ENCODE results near the gene CDIPT.
"Not testable (repeated sequence)": the region's sequence is repeated elsewhere in the genome, so short reads cannot be mapped to it uniquely, and the experiment has no call there.

Gene CDIPT, protein sequence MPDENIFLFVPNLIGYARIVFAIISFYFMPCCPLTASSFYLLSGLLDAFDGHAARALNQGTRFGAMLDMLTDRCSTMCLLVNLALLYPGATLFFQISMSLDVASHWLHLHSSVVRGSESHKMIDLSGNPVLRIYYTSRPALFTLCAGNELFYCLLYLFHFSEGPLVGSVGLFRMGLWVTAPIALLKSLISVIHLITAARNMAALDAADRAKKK

DNA sequence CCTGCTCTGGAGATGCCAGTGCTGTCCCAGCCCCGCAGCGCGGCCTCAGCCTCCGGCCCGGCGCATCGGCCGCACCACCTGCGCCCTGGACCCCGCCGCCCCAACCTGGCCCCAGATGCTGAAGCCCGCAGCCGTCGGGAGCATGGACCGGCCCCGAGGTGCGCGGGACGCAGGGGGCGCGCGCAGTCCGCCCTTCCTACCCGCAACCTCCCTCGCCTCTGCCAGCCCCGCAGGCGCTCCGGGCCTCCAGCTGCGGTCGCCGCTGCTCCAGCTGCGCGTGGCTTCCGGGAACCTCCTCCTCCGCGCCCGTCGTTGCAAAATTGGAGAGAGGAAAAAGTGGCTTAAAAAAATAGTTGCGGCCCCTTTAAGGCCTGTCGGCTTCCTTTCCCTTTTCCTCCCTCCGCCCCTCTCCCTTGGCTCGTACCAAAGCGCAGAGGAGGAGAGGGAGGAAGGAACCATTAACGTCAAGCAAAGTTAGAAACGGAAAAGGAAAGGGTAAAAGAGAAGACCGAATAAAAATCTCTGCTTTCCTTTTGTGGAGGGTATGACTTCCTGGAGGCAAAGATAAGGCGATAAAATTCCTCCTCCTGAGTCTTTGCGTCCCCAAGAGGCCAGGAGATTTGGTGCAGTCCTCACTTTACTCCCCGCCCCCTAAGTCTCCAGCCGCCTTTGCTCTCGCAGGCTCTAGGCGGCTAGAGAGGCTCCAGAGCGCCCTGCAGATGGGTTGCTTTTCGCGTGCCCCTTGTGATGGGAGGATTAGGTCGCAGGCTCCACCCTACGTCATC is at the start of gene CDIPT:
Gene CDIPT, minus strand, starts transcription at position 343 of the 785 bp plus-strand sequence. CDS start 369 bp downstream, outside the sequence.
- POLR2A ChIA-PET, result interaction anchor here (0.8 to 1.3 kb wide), 2 partner anchors 8 to 15 kb away, joined by 3 to 6 read pairs; no protein-coding TSS in a partner anchor
- peak; percentile 95 for DNase-seq (ENCODE audit: extremely low spot score)
- TF ChIP-seq, protein P1, sequence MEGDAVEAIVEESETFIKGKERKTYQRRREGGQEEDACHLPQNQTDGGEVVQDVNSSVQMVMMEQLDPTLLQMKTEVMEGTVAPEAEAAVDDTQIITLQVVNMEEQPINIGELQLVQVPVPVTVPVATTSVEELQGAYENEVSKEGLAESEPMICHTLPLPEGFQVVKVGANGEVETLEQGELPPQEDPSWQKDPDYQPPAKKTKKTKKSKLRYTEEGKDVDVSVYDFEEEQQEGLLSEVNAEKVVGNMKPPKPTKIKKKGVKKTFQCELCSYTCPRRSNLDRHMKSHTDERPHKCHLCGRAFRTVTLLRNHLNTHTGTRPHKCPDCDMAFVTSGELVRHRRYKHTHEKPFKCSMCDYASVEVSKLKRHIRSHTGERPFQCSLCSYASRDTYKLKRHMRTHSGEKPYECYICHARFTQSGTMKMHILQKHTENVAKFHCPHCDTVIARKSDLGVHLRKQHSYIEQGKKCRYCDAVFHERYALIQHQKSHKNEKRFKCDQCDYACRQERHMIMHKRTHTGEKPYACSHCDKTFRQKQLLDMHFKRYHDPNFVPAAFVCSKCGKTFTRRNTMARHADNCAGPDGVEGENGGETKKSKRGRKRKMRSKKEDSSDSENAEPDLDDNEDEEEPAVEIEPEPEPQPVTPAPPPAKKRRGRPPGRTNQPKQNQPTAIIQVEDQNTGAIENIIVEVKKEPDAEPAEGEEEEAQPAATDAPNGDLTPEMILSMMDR (IDR thresholded peaks at IDR 0.05; ENCODE audit: control extremely low read depth, extremely low read depth, low read depth, missing control alignments), result peak; percentile 91
- CTCF ChIA-PET, result interaction anchor here (1.0 to 4.0 kb wide), 6 partner anchors 14 to 98 kb away, joined by 3 to 26 read pairs (median 4); partner anchors contain the start of genes PAGR1 and SEZ6L2

DNA sequence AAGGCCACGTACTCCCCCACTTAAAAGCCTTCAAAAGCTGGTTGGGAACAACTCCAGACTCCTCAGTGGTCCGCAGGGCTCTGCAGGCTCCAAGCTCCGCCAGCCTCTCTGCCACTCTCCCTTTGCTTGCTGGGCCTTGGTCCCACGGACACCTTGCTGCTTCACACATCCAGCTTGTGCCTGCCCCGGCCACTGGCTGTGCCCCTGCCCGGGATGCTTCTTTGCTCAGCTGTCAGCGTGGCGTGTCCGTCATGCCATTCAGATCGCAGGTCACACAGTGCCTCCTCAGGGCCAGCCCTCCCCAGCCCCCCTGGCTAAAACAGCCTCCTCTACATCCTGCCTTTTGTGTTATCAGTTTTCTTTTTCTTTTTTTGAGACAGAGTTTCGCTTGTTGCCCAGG is 49.1 kb upstream of the CDIPT start:
- TF ChIP-seq, protein P1 (IDR thresholded peaks at IDR 0.05; ENCODE audit: control extremely low read depth, extremely low read depth, low read depth, missing control alignments), result no peak
- ChIA-PET CTCF (no interaction called here), POLR2A (no interaction called here)

DNA sequence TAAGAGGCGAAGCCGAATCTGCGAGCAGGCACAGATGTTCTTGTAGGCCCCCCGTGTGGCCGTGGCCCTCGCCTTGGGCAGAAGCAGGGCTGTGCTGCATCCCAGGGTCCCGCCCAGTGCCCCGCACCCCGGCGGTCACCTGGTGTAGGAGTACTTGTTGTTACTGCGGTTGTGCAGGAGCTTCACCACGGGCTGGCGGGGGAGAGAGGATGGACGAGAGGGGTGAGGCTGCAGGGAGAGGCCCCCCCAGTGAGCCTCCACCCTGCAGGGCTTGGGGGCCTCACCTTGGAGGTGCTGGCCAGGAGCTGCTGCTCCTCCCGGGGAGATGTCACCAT is 48.6 kb upstream of the CDIPT start:
- POLR2A ChIA-PET, result no interaction called here
- DNase-seq (ENCODE audit: extremely low spot score), result no peak
- CTCF ChIA-PET, result no interaction called here
- TF ChIP-seq, protein P1 (IDR thresholded peaks at IDR 0.05; ENCODE audit: control extremely low read depth, extremely low read depth, low read depth, missing control alignments), result no peak

More for the DNA sequence above, 49.1 kb upstream of the CDIPT start:
- DNase-seq (ENCODE audit: extremely low spot score), result no peak

DNA sequence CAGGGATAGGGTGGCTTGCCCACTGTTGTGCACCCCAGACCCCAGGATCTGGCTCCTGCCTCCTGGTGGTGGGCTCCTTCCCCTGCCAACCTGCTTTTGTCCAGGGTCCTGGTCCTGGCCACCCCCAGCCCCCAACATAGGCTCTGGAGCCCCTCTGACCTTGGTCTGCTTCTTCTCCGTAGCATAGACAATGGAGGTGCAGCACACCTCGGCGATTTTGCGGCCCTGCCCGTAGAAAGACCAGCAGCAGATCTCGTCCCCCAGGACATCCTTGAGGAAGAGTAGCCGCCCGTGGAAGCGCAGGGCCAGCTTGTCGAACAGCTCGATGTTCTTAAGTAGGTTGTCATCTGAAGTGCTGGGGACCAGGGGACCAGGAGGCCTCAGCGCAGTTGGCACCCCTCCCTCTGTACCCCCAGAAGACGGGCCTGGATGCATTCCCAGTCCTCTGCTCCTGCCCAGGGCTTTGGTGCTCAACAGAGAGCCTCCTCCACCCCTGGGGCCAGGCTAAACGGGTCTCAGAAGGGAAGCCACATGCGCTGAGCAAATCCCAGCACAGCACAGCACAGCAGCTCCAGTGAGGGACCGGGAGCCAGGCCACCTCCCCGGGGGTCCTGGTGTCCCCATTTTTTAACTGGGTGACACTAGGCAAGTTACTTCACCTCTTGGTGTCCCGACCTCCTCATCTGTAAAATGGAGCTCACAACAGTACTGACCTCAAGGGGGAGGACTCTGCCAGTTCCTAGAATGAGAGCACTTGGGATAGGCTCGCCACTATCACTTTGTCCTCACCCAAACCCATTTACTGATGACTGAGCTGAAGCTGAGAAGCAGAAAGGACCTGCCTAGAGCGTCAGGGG is 48.0 kb upstream of the CDIPT start:
- DNase-seq (ENCODE audit: extremely low spot score), result no peak
- CTCF ChIA-PET, result interaction anchor here (1.9 kb wide), 1 partner anchor 63 kb away, joined by 5 read pairs; no protein-coding TSS in a partner anchor
- POLR2A ChIA-PET, result interaction anchor here (0.6 kb wide), 1 partner anchor 89 kb away, joined by 4 read pairs; no protein-coding TSS in a partner anchor
- TF ChIP-seq, protein P1 (IDR thresholded peaks at IDR 0.05; ENCODE audit: control extremely low read depth, extremely low read depth, low read depth, missing control alignments), result no peak

DNA sequence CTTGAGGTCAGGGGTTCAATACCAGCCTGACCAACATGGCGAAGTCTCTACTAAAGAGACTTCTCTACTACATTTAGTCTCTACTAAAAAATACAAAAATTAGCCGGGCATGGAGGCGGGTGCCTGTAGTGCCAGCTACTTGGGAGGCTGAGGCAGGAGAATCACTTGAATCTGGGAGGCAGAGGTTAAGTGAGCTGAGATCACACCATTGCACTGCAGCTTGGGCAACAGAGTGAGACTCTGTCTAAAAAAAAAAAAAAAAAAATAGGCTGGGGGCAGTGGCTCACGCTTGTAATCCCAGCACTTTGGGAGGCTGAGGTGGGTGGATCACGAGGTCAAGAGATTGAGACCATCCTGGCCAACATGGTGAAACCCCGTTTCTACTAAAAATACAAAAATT is 46.8 kb upstream of the CDIPT start:
- not testable (repeated sequence) for DNase-seq (ENCODE audit: extremely low spot score)
- ChIA-PET POLR2A (interaction anchor here (0.7 kb wide), 1 partner anchor 472 kb away, joined by 4 read pairs; the partner anchor contains the start of gene SEPTIN1), CTCF (interaction anchor here (1.9 kb wide), 1 partner anchor 62 kb away, joined by 5 read pairs; no protein-coding TSS in a partner anchor)

DNA sequence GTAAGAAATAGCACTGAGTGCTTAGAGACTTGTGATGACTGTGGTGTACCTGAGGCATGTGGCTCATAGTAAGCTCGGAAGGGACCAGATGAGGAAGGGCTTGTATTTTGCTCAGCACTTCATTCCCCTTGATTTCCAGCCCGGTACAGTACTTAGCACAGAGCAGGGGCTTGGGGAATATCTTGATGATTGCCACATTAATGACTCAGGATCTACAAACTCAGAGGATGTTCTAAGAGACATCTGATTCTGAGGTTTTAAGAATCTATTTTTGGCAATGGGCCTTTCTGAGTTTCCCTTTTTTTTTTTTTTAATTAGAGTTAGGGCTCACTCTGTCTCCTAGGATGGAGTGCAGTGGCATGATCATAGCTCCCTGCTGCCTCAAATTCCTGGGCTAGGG is 46.4 kb upstream of the CDIPT start:
- ChIA-PET POLR2A (no interaction called here), CTCF (interaction anchor here (1.0 to 1.9 kb wide), 3 partner anchors 9 to 61 kb away, joined by 4 to 5 read pairs (median 4); partner anchors contain the start of gene ASPHD1)
- no peak for DNase-seq (ENCODE audit: extremely low spot score)
- TF ChIP-seq, protein P1 (IDR thresholded peaks at IDR 0.05; ENCODE audit: control extremely low read depth, extremely low read depth, low read depth, missing control alignments), result no peak

Data from GM10248 (cell line).